Upper lobe of right lung (tissue), 1 donor: ENCODE results near the gene AK8. TPM values are rescaled to one million over a fixed set of nuclear protein-coding genes. Genes with fewer than 3 reads are reported as not detected.

ENCODE experiments used
- ATAC-seq: fragments of 200-7000 bp; cut with Tn5 transposase; one replicate; pipeline ENCODE4 v1.9.1; 2020; ENCODE audit warnings: mild to moderate bottlenecking, moderate library complexity
- DNase-seq: peaks from one replicate; pipeline ENCODE4 v3.0.0-alpha.2; 2020
- H3K27ac ChIP-seq: fragments of 200-600 bp; one replicate; pipeline ENCODE4 v1.8.0; 2022
- H3K27me3 ChIP-seq: fragments of 200-600 bp; one replicate; pipeline ENCODE4 v1.8.0; 2022; ENCODE audit warnings: mild to moderate bottlenecking
- H3K36me3 ChIP-seq: fragments of 200-600 bp; one replicate; pipeline ENCODE4 v1.8.0; 2022
- H3K4me1 ChIP-seq: fragments of 200-600 bp; one replicate; pipeline ENCODE4 v1.8.0; 2022
- H3K4me3 ChIP-seq: fragments of 200-600 bp; one replicate; pipeline ENCODE4 v1.8.0; 2022; ENCODE audit warnings: mild to moderate bottlenecking
- H3K9me3 ChIP-seq: fragments of 200-600 bp; one replicate; pipeline ENCODE4 v1.8.0; 2022
- CTCF ChIP-seq: fragments of 200-600 bp; IDR thresholded peaks from one replicate; pipeline ENCODE4 v1.8.0; 2022; ENCODE audit warnings: antibody characterized with exemption
- intact Hi-C: fragments of 100-400 bp; cut with DNase I; formaldehyde crosslinking; loops from one replicate; pipeline ENCODE4 v1.11.0; 2022
- total RNA-seq: library from RNA; stranded (reverse); fragmentation: NEBNext Ultra II Directional; extraction: Animal tissue kit (Norgen Biotek cat#: 25700); gene quantifications from one replicate; pipeline ENCODE4 v1.2.1, GENCODE V29; 2021
- donor health status: DM: no; HTN: yes; CAD: no; lungs with severe emphysema.

AK8 gene
- total RNA-seq, 1 donor from 2014 or later = 0.55 TPM

- ATAC-seq (no peak), DNase-seq (no peak)
Measured at GRCh38 chr9:132811985-132812384, 66.1 kb downstream of the AK8 start.

GRCh38 chr9:132810314-132810713, 67.8 kb downstream of the AK8 start:
- DNase-seq (no peak), ATAC-seq (no peak)
- H3K27me3 ChIP-seq = peaks cover 5% of the 10 kb centered on the region
- TF ChIP-seq CTCF = no peak
- no peaks in the 10 kb centered on the region for H3K36me3 ChIP-seq
- no peaks in the 10 kb centered on the region for H3K4me1 ChIP-seq
- H3K4me3 ChIP-seq = no peak overlapping the region
- intact Hi-C loops = no loop called here
- no peak overlapping the region for H3K27ac ChIP-seq
- no peaks in the 10 kb centered on the region for H3K9me3 ChIP-seq

More at GRCh38 chr9:132811985-132812384, 66.1 kb downstream of the AK8 start:
- Histone ChIP-seq H3K9me3 (no peaks in the 10 kb centered on the region), H3K4me3 (no peak overlapping the region), H3K4me1 (no peaks in the 10 kb centered on the region), H3K36me3 (no peaks in the 10 kb centered on the region), H3K27me3 (peaks cover 4% of the 10 kb centered on the region), H3K27ac (no peak overlapping the region)
- intact Hi-C loops = no loop called here
- TF ChIP-seq CTCF = no peak

DNA sequence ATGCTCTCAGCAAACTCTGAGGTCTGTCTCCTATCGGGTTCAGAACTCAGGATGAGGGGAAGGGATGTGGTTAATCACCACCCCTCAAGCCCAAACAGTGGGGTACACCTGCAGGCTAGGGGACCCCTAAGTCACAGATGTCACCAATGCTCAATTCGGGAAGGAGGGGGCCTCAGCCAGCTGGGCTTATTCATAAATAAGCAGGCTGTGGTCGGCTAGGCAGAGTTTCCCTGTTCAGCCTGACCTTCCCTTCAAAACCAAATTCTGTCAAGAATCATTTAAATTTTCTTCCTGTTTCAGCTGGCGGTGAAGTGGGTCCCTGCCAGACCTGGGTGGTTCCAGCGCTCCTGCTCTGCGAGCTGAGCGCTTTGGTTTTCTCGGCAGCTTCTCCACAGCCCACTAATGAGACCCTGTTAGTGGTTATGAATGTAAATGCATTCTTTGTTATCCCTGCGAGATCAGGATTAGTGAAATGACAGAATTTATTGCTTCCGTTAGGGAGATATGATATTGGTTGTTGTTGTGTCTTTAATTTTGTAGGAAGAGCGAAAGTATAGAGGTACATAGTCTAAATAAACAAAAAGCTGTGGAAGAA, 68.3 kb downstream of the AK8 start:
- H3K4me1 ChIP-seq = no peaks in the 10 kb centered on the region
- TF ChIP-seq CTCF = no peak
- peaks cover 7% of the 10 kb centered on the region for H3K27me3 ChIP-seq
- ATAC-seq (no peak), DNase-seq (no peak)
- no peak overlapping the region for H3K4me3 ChIP-seq
- intact Hi-C loops = loop anchor here (10.0 kb wide), 1 partner anchor 305 kb away; no protein-coding TSS in a partner anchor
- no peaks in the 10 kb centered on the region for H3K9me3 ChIP-seq
- no peaks in the 10 kb centered on the region for H3K36me3 ChIP-seq
- no peak overlapping the region for H3K27ac ChIP-seq

DNA sequence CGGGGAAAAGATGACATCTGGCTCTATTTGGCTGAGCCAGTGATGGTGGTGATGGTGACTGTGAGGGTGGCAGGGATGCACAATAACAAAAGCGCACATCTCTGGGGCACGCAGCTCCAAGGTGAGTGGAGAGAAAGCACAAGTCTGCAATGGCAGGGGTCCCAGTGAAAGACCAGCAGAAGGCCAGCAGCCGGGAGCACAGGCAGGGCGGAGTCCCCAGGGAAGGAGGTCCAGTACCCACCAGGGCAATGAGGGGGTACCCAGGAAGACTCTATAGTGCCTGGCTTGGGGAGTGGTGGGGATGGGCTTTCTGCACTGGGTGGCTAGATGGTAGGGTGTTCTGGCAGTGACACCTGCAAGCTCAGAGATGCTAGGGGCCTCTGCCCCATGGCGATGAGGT, 69.4 kb downstream of the AK8 start:
- no peak overlapping the region for H3K27ac ChIP-seq
- no peak overlapping the region for H3K4me3 ChIP-seq
- no peaks in the 10 kb centered on the region for H3K4me1 ChIP-seq
- DNase-seq (no peak), ATAC-seq (peak; percentile 11)
- H3K27me3 ChIP-seq = peaks cover 11% of the 10 kb centered on the region
- TF ChIP-seq CTCF = no peak
- H3K36me3 ChIP-seq = no peaks in the 10 kb centered on the region
- no peaks in the 10 kb centered on the region for H3K9me3 ChIP-seq
- intact Hi-C loops = loop anchor here (10.0 kb wide), 1 partner anchor 304 kb away; no protein-coding TSS in a partner anchor

- Histone ChIP-seq H3K36me3 (no peaks in the 10 kb centered on the region), H3K9me3 (no peaks in the 10 kb centered on the region), H3K4me3 (no peak overlapping the region), H3K4me1 (no peaks in the 10 kb centered on the region), H3K27me3 (peaks cover 14% of the 10 kb centered on the region), H3K27ac (no peak overlapping the region)
- ATAC-seq = peak; percentile 54
- intact Hi-C loops = loop anchor here (10.0 kb wide), 1 partner anchor 302 kb away; no protein-coding TSS in a partner anchor
- no peak for TF ChIP-seq CTCF
- no peak for DNase-seq
Measured at GRCh38 chr9:132806723-132807421, 71.2 kb downstream of the AK8 start.
